Heart right ventricle (tissue), 16 donors: ENCODE results near the gene EPN2. TPM values are rescaled to one million over a fixed set of nuclear protein-coding genes. Genes with fewer than 3 reads are reported as not detected.

Source experiments
- ATAC-seq, 8 donors: fragments of 200-7000 bp; cut with Tn5 transposase; one replicate each; pipeline ENCODE4 v1.9.1; 2020; ENCODE audit warnings: mild to moderate bottlenecking in 8 of 8, moderate library complexity in 8 of 8, moderate number of reproducible peaks in 1 of 8
- DNase-seq, 2 donors: peaks; one replicate each; pipeline ENCODE4 v3.0.0-alpha.2; 2020
- H3K27ac ChIP-seq, 10 donors: fragments of 200-600 bp; sonication (generic) in 2 of 10; one replicate each; pipeline versions ENCODE4 v1.5.0 to v1.8.0; 2020 to 2022; ENCODE audit warnings: mild to moderate bottlenecking in 3 of 10
- H3K27me3 ChIP-seq, 7 donors: fragments of 200-600 bp; one replicate each; pipeline ENCODE4 v1.8.0; 2021 to 2022; ENCODE audit warnings: mild to moderate bottlenecking in 2 of 7
- H3K36me3 ChIP-seq, 9 donors: fragments of 200-600 bp; sonication (generic) in 1 of 9; one replicate each; pipeline versions ENCODE4 v1.5.0 to v1.8.0; 2020 to 2022; ENCODE audit warnings: mild to moderate bottlenecking in 2 of 9
- H3K4me1 ChIP-seq, 9 donors: fragments of 200-600 bp; sonication (generic) in 1 of 9; one replicate each; pipeline versions ENCODE4 v1.5.0 to v1.8.0; 2020 to 2022; ENCODE audit warnings: mild to moderate bottlenecking in 4 of 9
- H3K4me3 ChIP-seq, 10 donors: fragments of 200-600 bp; sonication (generic) in 2 of 10; one replicate each; pipeline versions ENCODE4 v1.5.0 to v1.8.0; 2020 to 2022; ENCODE audit warnings: mild to moderate bottlenecking in 7 of 10, moderate library complexity in 2 of 10
- H3K9me3 ChIP-seq, 11 donors: fragments of 200-600 bp in 10 of 11; sonication (generic) in 2 of 11; one replicate each; pipeline versions ENCODE4 v1.5.0 to v1.8.0; 2013 to 2022; ENCODE audit warnings: mild to moderate bottlenecking in 2 of 11, control low read depth in 1 of 11, moderate library complexity in 1 of 11
- CTCF ChIP-seq, 9 donors: fragments of 200-600 bp; sonication (generic) in 2 of 9; IDR thresholded peaks; one replicate each; pipeline versions ENCODE4 v1.5.0 to v1.8.0; 2021 to 2022; ENCODE audit warnings: antibody characterized with exemption in 9 of 9, mild to moderate bottlenecking in 5 of 9, moderate library complexity in 1 of 9
- WGBS, 2 donors: extraction: QIAGEN DNeasy Blood & Tissue Kit; methylation state at CpG; one replicate each; pipeline ENCODE4 v1.1.7; 2013; ENCODE audit warnings: inconsistent platforms in 1 of 2; 5-methylcytosine and 5-hydroxymethylcytosine counted together
- intact Hi-C, 10 donors: fragments of 100-400 bp; cut with DNase I; formaldehyde crosslinking; loops; one replicate each; pipeline versions ENCODE4 v1.11.1 to v1.14.2; 2022
- polyA plus RNA-seq, 2 donors: library from polyadenylated mRNA; stranded (reverse); fragments of 200-250 nt; gene quantifications; one replicate each; pipeline ENCODE4 v1.2.3, GENCODE V29; 2013
- total RNA-seq, 10 donors: library from RNA; stranded (reverse); fragmentation: NEBNext Ultra II Directional in 3 of 10; extraction: Animal tissue kit (Norgen Biotek cat#: 25700) in 3 of 10; gene quantifications; one replicate each; pipeline versions ENCODE4 v1.2.1 to v1.2.4, GENCODE V29; 2021 to 2023
- donor health status: Arrhythmogenic right ventricular cardiomyopathy.
- donor health status: ischemic (EF 13 %, LVEDD 7.1; RV severe dilation, severe dysfunction).
- donor health status: healthy with polysubstance abuse.
- donor health status: DM: no; HTN: yes; CAD: no.
- donor health status: DM: no; HTN: no; CAD: no.
- donor health status: ischemic (EF 25% LVEDD 6.9; RV normal size, moderate dysfunction).
- donor health status: ischemic (EF 25% LVEDD 5.7; RV mildly dilated, moderate dysfunction).
- donor health status: healthy.
- donor health status: DM: yes; HTN: yes; CAD: no.
- donor health status: Ischemic cardiomyopathy.
- donor health status: ischemic (EF 35%, LVEDD 5.7; RV mildly dilated, moderate dysfunction).
- donor health status: nonischemic (EF 11% LVEDD 7.7; RV severe dilation, severe dysfunction).
- donor health status: DM: yes; HTN: yes; CAD: no.
- donor health status: PGD.
- donor health status: ischemic (EF 29% LVEDD 5.4; RV normal size, mild dysfunction).
- donor health status: nonischemic (EF 23%, LVEDD 6.1; RV moderate dilation, normal function).

EPN2 gene
- total and polyA plus RNA-seq, 12 donors, result 20.0 to 83.1 (median 54.9) TPM

GRCh38 chr17:19237389-19238166 lies 412 bp downstream of the EPN2 start:
- ATAC-seq (peak; percentile 19 to 62 (median 38)), DNase-seq (peak; percentile 40 to 50)
- Histone ChIP-seq H3K36me3 (peaks cover 0 to 8% (median 0%) of the 10 kb centered on the region in 9 donors), H3K4me3 (peak overlapping the region; percentile 85 to 100 (median 99)), H3K4me1 (peaks cover 8 to 44% (median 34%) of the 10 kb centered on the region in 9 donors), H3K27me3 (peaks cover 0 to 19% (median 0%) of the 10 kb centered on the region in 7 donors), H3K27ac (peak overlapping the region; percentile 63 to 99 (median 96)), H3K9me3 (no peaks in the 10 kb centered on the region)
- TF ChIP-seq CTCF (IDR thresholded peaks at IDR 0.05), result peak; percentile 11 to 61 (median 41)
- whole genome bisulfite sequencing, 2 donors, result 0 to 1% methylated on average over 33 to 60 of the region's 60 CpGs
- intact Hi-C loops, result no loop called here

GRCh38 chr17:19238167-19238505 lies 970 bp downstream of the EPN2 start:
- Histone ChIP-seq H3K9me3 (no peaks in the 10 kb centered on the region), H3K4me1 (peaks cover 8 to 50% (median 39%) of the 10 kb centered on the region in 9 donors), H3K4me3 (peak overlapping the region; percentile 85 to 100 (median 99)), H3K36me3 (peaks cover 0 to 8% (median 0%) of the 10 kb centered on the region in 9 donors), H3K27ac (peak overlapping the region; percentile 63 to 99 (median 96)), H3K27me3 (peaks cover 0 to 19% (median 0%) of the 10 kb centered on the region in 7 donors)
- 4% methylated on average over 21 of the region's 21 CpGs for WGBS, 2 donors
- ATAC-seq (peak; percentile 22 to 63 (median 52)), DNase-seq (peak; percentile 36 to 38)
- TF ChIP-seq CTCF (IDR thresholded peaks at IDR 0.05), result no peak
- intact Hi-C loops, result no loop called here

- ATAC-seq (no peak), DNase-seq (peak in 1 of 2 donors; percentile 32)
- Histone ChIP-seq H3K4me3 (peak overlapping the region in 3 of 10 donors; percentile 85 to 100 (median 97)), H3K36me3 (peaks cover 0 to 8% (median 0%) of the 10 kb centered on the region in 9 donors), H3K9me3 (no peaks in the 10 kb centered on the region), H3K27ac (peak overlapping the region in 8 of 10 donors; percentile 29 to 99 (median 96)), H3K4me1 (peaks cover 8 to 62% (median 50%) of the 10 kb centered on the region in 9 donors), H3K27me3 (peaks cover 0 to 19% (median 0%) of the 10 kb centered on the region in 7 donors)
- TF ChIP-seq CTCF (IDR thresholded peaks at IDR 0.05), result no peak
- intact Hi-C loops, result no loop called here
- WGBS, 2 donors, result 33 to 39% methylated on average over 6 of the region's 6 CpGs
These were observed 2.4 kb downstream of the EPN2 start for GRCh38 chr17:19239544-19239943.

GRCh38 chr17:19242323-19242722 lies 5.2 kb downstream of the EPN2 start:
- Histone ChIP-seq H3K4me1 (peaks cover 9 to 75% (median 61%) of the 10 kb centered on the region in 9 donors), H3K27ac (peak overlapping the region in 5 of 10 donors; percentile 8 to 32 (median 25)), H3K36me3 (peaks cover 0 to 8% (median 0%) of the 10 kb centered on the region in 9 donors), H3K4me3 (no peak overlapping the region), H3K9me3 (no peaks in the 10 kb centered on the region), H3K27me3 (peaks cover 0 to 19% (median 0%) of the 10 kb centered on the region in 7 donors)
- no peak for DNase-seq
- ATAC-seq, result no peak
- WGBS, 2 donors, result 64 to 66% methylated on average over 2 of the region's 2 CpGs
- no peak for TF ChIP-seq CTCF (IDR thresholded peaks at IDR 0.05)
- intact Hi-C loops, result no loop called here
